Vagina (tissue), 2 donors: Measurements from ENCODE around the gene SMARCA2.

Experiments
- POLR2AphosphoS5 ChIP-seq, 2 donors: sonication (generic); formaldehyde crosslinking; IDR thresholded peaks; one replicate each; pipeline ENCODE4 v1.9.0; 2017; ENCODE audit warnings: antibody characterized with exemption in 2 of 2, mild to moderate bottlenecking in 2 of 2, low read depth in 1 of 2; ENCODE audit not compliant: insufficient read depth in 1 of 2
- TF ChIP-seq, protein P1 (sequence below), 3 experiments: fragments of 450-650 bp in 2 of 3; fragments of 200-600 bp in 1 of 3; sonication (generic) in 1 of 3; IDR thresholded peaks; one replicate each; pipeline ENCODE4 v1.5.1; 2017 to 2019; ENCODE audit warnings: antibody characterized with exemption in 3 of 3, mild to moderate bottlenecking in 2 of 3, moderate library complexity in 2 of 3

DNA sequence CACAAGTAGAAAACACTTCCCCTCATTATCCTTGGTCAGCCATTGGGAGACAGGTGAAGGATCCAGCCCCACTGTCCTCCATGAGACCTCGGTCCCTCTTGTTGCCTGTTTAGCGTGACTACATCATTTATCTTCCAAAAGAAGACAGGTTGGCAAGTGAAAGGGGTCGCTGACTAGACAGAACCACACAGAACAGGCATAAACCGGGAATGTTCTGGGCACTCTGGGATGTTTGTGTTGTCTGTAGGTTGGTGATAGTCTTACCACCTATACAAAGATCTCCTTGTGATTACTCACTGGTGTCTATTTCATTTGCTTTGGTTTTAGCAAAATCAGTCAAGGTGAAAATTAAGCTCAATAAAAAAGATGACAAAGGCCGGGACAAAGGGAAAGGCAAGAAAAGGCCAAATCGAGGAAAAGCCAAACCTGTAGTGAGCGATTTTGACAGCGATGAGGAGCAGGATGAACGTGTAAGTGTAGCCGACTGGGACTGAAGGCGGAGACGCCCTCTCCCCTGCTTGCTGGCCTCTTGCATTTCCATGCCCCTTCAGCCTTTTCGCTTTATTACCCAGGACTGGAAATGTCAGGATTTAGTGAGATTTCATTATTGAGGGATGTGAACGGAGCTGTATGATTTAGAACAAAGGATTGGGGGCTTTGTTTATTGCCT, 175.9 kb downstream of the SMARCA2 start:
- TF ChIP-seq, protein P1, sequence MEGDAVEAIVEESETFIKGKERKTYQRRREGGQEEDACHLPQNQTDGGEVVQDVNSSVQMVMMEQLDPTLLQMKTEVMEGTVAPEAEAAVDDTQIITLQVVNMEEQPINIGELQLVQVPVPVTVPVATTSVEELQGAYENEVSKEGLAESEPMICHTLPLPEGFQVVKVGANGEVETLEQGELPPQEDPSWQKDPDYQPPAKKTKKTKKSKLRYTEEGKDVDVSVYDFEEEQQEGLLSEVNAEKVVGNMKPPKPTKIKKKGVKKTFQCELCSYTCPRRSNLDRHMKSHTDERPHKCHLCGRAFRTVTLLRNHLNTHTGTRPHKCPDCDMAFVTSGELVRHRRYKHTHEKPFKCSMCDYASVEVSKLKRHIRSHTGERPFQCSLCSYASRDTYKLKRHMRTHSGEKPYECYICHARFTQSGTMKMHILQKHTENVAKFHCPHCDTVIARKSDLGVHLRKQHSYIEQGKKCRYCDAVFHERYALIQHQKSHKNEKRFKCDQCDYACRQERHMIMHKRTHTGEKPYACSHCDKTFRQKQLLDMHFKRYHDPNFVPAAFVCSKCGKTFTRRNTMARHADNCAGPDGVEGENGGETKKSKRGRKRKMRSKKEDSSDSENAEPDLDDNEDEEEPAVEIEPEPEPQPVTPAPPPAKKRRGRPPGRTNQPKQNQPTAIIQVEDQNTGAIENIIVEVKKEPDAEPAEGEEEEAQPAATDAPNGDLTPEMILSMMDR (IDR thresholded peaks at IDR 0.05): no peak
- no peak for TF ChIP-seq POLR2AphosphoS5 (IDR thresholded peaks at IDR 0.05; ENCODE audit: insufficient read depth in 1 of 2, low read depth in 1 of 2)
